Neural progenitor cell (in vitro differentiated cells): Measurements from ENCODE around the gene GMDS. TPM values are rescaled to one million over a fixed set of nuclear protein-coding genes. Genes with fewer than 3 reads are reported as not detected.

Source experiments
- DNase-seq: peaks from one replicate; pipeline ENCODE4 v3.0.0-alpha.2; 2016; ENCODE audit warnings: low spot score
- H2AFZ ChIP-seq: fragments of 200-600 bp; sonication (generic); replicated peaks from 2 replicates; pipeline ENCODE4 v1.6.1; 2016; ENCODE audit warnings: antibody characterized with exemption
- H3F3A ChIP-seq: fragments of 200-600 bp; sonication (generic); 2 replicates; pipeline ENCODE4 v1.6.1; 2016; ENCODE audit warnings: antibody characterized with exemption, low read depth
- H3K27ac ChIP-seq: fragments of 200-600 bp; sonication (generic); 2 replicates; pipeline ENCODE4 v1.5.1; 2016; ENCODE audit warnings: mild to moderate bottlenecking
- H3K27me3 ChIP-seq: fragments of 200-600 bp; sonication (generic); 2 replicates; pipeline ENCODE4 v1.6.1; 2016; ENCODE audit warnings: mild to moderate bottlenecking, moderate library complexity
- H3K36me3 ChIP-seq: fragments of 200-600 bp; sonication (generic); 2 replicates; pipeline ENCODE4 v1.5.1; 2016
- H3K4me1 ChIP-seq: fragments of 200-600 bp; sonication (generic); 2 replicates; pipeline ENCODE4 v1.6.1; 2016; ENCODE audit warnings: mixed run types
- H3K4me2 ChIP-seq: fragments of 200-600 bp; sonication (generic); 2 replicates; pipeline ENCODE4 v1.6.1; 2016
- H3K4me3 ChIP-seq: fragments of 200-600 bp; sonication (generic); 2 replicates; pipeline ENCODE4 v1.5.1; 2016
- H3K79me2 ChIP-seq: fragments of 200-600 bp; sonication (generic); 2 replicates; pipeline ENCODE4 v1.6.1; 2016; ENCODE audit warnings: low read depth
- H3K9ac ChIP-seq: fragments of 200-600 bp; sonication (generic); 2 replicates; pipeline ENCODE4 v1.6.1; 2016
- H3K9me3 ChIP-seq: fragments of 200-600 bp; sonication (generic); 2 replicates; pipeline ENCODE4 v1.5.1; 2016; ENCODE audit warnings: low read depth
- H4K20me1 ChIP-seq: fragments of 200-600 bp; sonication (generic); 2 replicates; pipeline ENCODE4 v1.6.1; 2016; ENCODE audit warnings: low read depth
- H3K27ac Mint-ChIP-seq: 3 replicates; pipeline ENCODE4 v1.8.0; 2021; ENCODE audit warnings: mixed read lengths
- H3K27me3 Mint-ChIP-seq: 2 replicates; pipeline ENCODE4 v1.8.0; 2022; ENCODE audit warnings: low read depth, mild to moderate bottlenecking, inconsistent platforms, moderate library complexity, mixed read lengths; ENCODE audit not compliant: insufficient read depth
- H3K36me3 Mint-ChIP-seq: 3 replicates; pipeline ENCODE4 v1.8.0; 2021; ENCODE audit warnings: mixed read lengths
- H3K4me1 Mint-ChIP-seq: 3 replicates; pipeline ENCODE4 v1.8.0; 2021; ENCODE audit warnings: mixed read lengths
- H3K4me3 Mint-ChIP-seq: 3 replicates; pipeline ENCODE4 v1.8.0; 2021; ENCODE audit warnings: mild to moderate bottlenecking, moderate library complexity, mixed read lengths
- H3K9me3 Mint-ChIP-seq: 3 replicates; pipeline ENCODE4 v1.8.0; 2020; ENCODE audit warnings: mixed read lengths
- CTCF ChIP-seq: fragments of 200-600 bp; sonication (generic); IDR thresholded peaks from 2 replicates; pipeline ENCODE4 v1.5.1; 2017; ENCODE audit warnings: antibody characterized with exemption, mild to moderate bottlenecking
- EZH2 ChIP-seq: fragments of 200-600 bp; sonication (generic); IDR thresholded peaks from 2 replicates; pipeline ENCODE4 v1.6.1; 2017; ENCODE audit warnings: antibody characterized with exemption, mild to moderate bottlenecking, moderate library complexity
- EZH2phosphoT487 ChIP-seq: fragments of 200-600 bp; sonication (generic); IDR thresholded peaks from 2 replicates; pipeline ENCODE4 v1.6.1; 2017; ENCODE audit warnings: antibody characterized with exemption
- total RNA-seq: library from RNA; depleted of rRNA; stranded (reverse); fragments of >200 nt; gene quantifications from 2 replicates; pipeline ENCODE4 v1.2.3, GENCODE V29; 2015; ENCODE audit warnings: low replicate concordance

The GMDS gene
- total RNA-seq, 1 donor from 2014 or later: 22.6 TPM

DNA sequence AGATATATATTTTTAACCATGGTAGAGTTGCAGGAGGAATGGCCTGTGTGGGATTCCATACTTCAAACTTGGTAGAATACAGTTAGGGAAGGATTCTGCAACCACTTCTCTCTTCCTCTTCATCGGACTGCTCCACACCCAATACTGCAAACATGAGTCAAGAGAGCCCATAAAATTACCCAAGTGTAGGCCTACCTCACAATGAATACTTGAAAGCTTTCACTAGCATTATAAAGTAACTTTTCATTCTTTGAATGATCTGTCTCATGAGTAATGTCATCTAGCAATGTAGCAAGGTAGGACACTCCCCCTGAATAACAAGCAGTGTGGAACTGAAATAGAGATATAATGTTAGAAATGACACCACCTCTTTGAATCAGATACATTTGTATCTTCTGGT lies 556.3 kb downstream of the GMDS start:
- no peaks in the 10 kb centered on the region for H3K79me2 ChIP-seq
- H3K4me3 ChIP-seq: no peak overlapping the region
- Mint-ChIP-seq H3K4me3 (no peak overlapping the region), H3K9me3 (peaks cover 15% of the 10 kb centered on the region), H3K27me3 (peaks cover 6% of the 10 kb centered on the region), H3K27ac (no peak overlapping the region), H3K36me3 (no peaks in the 10 kb centered on the region), H3K4me1 (peaks cover 15% of the 10 kb centered on the region)
- H3K27ac ChIP-seq: no peak overlapping the region
- TF ChIP-seq EZH2phosphoT487 (no peak), CTCF (no peak), EZH2 (no peak)
- no peak for DNase-seq
- H3K9ac ChIP-seq: no peak overlapping the region
- H4K20me1 ChIP-seq: no peaks in the 10 kb centered on the region
- H3K36me3 ChIP-seq: no peaks in the 10 kb centered on the region
- H3K27me3 ChIP-seq: no peaks in the 10 kb centered on the region
- H3K4me1 ChIP-seq: peaks cover 6% of the 10 kb centered on the region
- H3K4me2 ChIP-seq: no peak overlapping the region
- no peaks in the 10 kb centered on the region for H3F3A ChIP-seq
- H3K9me3 ChIP-seq: no peaks in the 10 kb centered on the region
- H2AFZ ChIP-seq: no peak overlapping the region

GRCh38 chr6:1688396-1688795 lies 557.0 kb downstream of the GMDS start:
- TF ChIP-seq EZH2phosphoT487 (no peak), CTCF (no peak), EZH2 (no peak)

DNA sequence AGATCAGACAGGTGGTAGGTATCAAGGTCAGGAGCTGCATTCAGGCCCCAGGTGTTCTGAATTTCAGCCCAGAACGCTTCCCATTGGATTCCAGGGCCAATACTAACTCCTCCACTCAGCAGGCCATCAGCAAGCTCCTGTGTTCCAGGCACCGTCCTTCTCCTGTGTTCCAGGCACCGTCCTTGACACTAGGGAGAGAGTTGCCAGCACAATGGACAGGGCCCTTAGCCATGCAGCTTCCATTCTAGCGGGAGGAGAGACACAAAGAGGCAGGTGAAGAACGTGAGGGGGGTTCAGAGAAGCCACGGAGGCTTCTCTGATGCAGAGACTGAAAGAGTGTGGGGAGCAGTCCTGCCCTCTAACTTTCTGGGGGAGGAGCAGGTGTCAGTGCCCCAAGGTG lies 558.0 kb downstream of the GMDS start:
- Mint-ChIP-seq H3K36me3 (no peaks in the 10 kb centered on the region), H3K4me1 (peaks cover 15% of the 10 kb centered on the region), H3K9me3 (peaks cover 7% of the 10 kb centered on the region), H3K27me3 (peaks cover 6% of the 10 kb centered on the region), H3K4me3 (no peak overlapping the region), H3K27ac (no peak overlapping the region)
- DNase-seq: no peak
- no peaks in the 10 kb centered on the region for H3F3A ChIP-seq
- no peaks in the 10 kb centered on the region for H3K36me3 ChIP-seq
- H3K27ac ChIP-seq: no peak overlapping the region
- H3K4me1 ChIP-seq: peaks cover 6% of the 10 kb centered on the region
- no peak overlapping the region for H3K9ac ChIP-seq
- no peaks in the 10 kb centered on the region for H4K20me1 ChIP-seq
- no peak overlapping the region for H3K4me2 ChIP-seq
- no peaks in the 10 kb centered on the region for H3K9me3 ChIP-seq
- no peak overlapping the region for H3K4me3 ChIP-seq
- no peaks in the 10 kb centered on the region for H3K27me3 ChIP-seq
- no peak for TF ChIP-seq EZH2phosphoT487
- TF ChIP-seq EZH2: no peak
- TF ChIP-seq CTCF: no peak
- H3K79me2 ChIP-seq: no peaks in the 10 kb centered on the region
- H2AFZ ChIP-seq: no peak overlapping the region

More at GRCh38 chr6:1688396-1688795, 557.0 kb downstream of the GMDS start:
- H3K9ac ChIP-seq: no peak overlapping the region
- H3K4me1 ChIP-seq: peaks cover 6% of the 10 kb centered on the region
- H3K4me2 ChIP-seq: no peak overlapping the region
- peaks cover 6% of the 10 kb centered on the region for H3K27me3 Mint-ChIP-seq
- no peaks in the 10 kb centered on the region for H3F3A ChIP-seq
- H3K36me3 Mint-ChIP-seq: no peaks in the 10 kb centered on the region
- no peak overlapping the region for H2AFZ ChIP-seq
- no peak overlapping the region for H3K27ac ChIP-seq
- no peaks in the 10 kb centered on the region for H3K9me3 ChIP-seq
- no peak overlapping the region for H3K4me3 Mint-ChIP-seq
- no peaks in the 10 kb centered on the region for H3K36me3 ChIP-seq
- no peaks in the 10 kb centered on the region for H3K79me2 ChIP-seq
- peaks cover 14% of the 10 kb centered on the region for H3K9me3 Mint-ChIP-seq
- DNase-seq: no peak
- H3K4me3 ChIP-seq: no peak overlapping the region
- H3K27ac Mint-ChIP-seq: no peak overlapping the region
- H4K20me1 ChIP-seq: no peaks in the 10 kb centered on the region
- H3K27me3 ChIP-seq: no peaks in the 10 kb centered on the region
- H3K4me1 Mint-ChIP-seq: peaks cover 15% of the 10 kb centered on the region
